Caco-2 (cell line): ENCODE data around the gene GIGYF1. TPM values are rescaled to one million over a fixed set of nuclear protein-coding genes. Genes with fewer than 3 reads are reported as not detected.

Source experiments
- BruUV-seq: library from RNA; stranded (reverse); fragments of 400-500 nt; replicated peaks from 2 replicates; lab custom pipeline; 2021; lab: Mats Ljungman, UMichigan
- CTCF ChIA-PET: fragments of 300-600 bp; sonication (Branson Sonifier 250); formaldehyde crosslinking; loops from one replicate; lab custom pipeline; 2022; ENCODE audit warnings: antibody characterized with exemption; lab: Charles Lee
- POLR2A ChIA-PET: fragments of 300-600 bp; sonication (Branson Sonifier 250); formaldehyde crosslinking; loops from one replicate; lab custom pipeline; 2022; ENCODE audit warnings: antibody characterized with exemption; lab: Charles Lee
- DNase-seq, 2 experiments: peaks; one replicate each; pipeline versions ENCODE4 v3.0.0 to v3.0.0-alpha.2; 2020 to 2022
- H3K27me3 ChIP-seq: replicated peaks from 2 replicates; pipeline ENCODE4 v1.6.0; 2011; ENCODE audit warnings: low read length; ENCODE audit not compliant: control insufficient read depth, insufficient read depth
- H3K36me3 ChIP-seq: 2 replicates; pipeline ENCODE4 v1.5.1; 2011; ENCODE audit warnings: low read length; ENCODE audit not compliant: control insufficient read depth, insufficient read depth
- H3K4me1 ChIP-seq: fragments of 250-450 bp; sonication (Bioruptor Pico); 2 replicates; pipeline ENCODE4 v1.5.1; 2020; ENCODE audit warnings: mild to moderate bottlenecking
- H3K4me3 ChIP-seq: 2 replicates; pipeline ENCODE4 v1.5.1; 2011; ENCODE audit warnings: low read depth, mild to moderate bottlenecking, control low read depth, low read length
- H3K9me3 ChIP-seq: fragments of 250-450 bp; sonication (Bioruptor Pico); 2 replicates; pipeline ENCODE4 v1.5.1; 2020; ENCODE audit warnings: mild to moderate bottlenecking, moderate library complexity
- H3K27ac Mint-ChIP-seq: one replicate; pipeline ENCODE4 v1.8.0; 2022; ENCODE audit warnings: mixed read lengths; ENCODE audit not compliant: unreplicated experiment
- H3K27me3 Mint-ChIP-seq: one replicate; pipeline ENCODE4 v1.8.0; 2022; ENCODE audit warnings: mixed read lengths; ENCODE audit not compliant: insufficient read depth, unreplicated experiment
- H3K36me3 Mint-ChIP-seq: one replicate; pipeline ENCODE4 v1.8.0; 2022; ENCODE audit warnings: mild to moderate bottlenecking, mixed read lengths; ENCODE audit not compliant: insufficient read depth, unreplicated experiment
- H3K4me1 Mint-ChIP-seq: one replicate; pipeline ENCODE4 v1.8.0; 2022; ENCODE audit warnings: low read depth, mixed read lengths; ENCODE audit not compliant: unreplicated experiment
- H3K4me3 Mint-ChIP-seq: one replicate; pipeline ENCODE4 v1.8.0; 2022; ENCODE audit warnings: mild to moderate bottlenecking, moderate library complexity, mixed read lengths; ENCODE audit not compliant: unreplicated experiment
- H3K9me3 Mint-ChIP-seq: one replicate; pipeline ENCODE4 v1.8.0; 2022; ENCODE audit warnings: mixed read lengths; ENCODE audit not compliant: unreplicated experiment
- intact Hi-C: fragments of 100-400 bp; cut with micrococcal nuclease; formaldehyde crosslinking; loops from one replicate; pipeline ENCODE4 v1.10.0; 2022; ENCODE audit not compliant: unreplicated experiment
- total RNA-seq: library from RNA; stranded (reverse); gene quantifications from 2 replicates; pipeline ENCODE4 v1.2.3, GENCODE V29; 2022
- TF ChIP-seq, protein P1 (sequence below), 2 experiments: fragments of 200-600 bp in 1 of 2; IDR thresholded peaks; 1 replicate in 1 of 2; 2 replicates in 1 of 2; pipeline versions ENCODE4 v1.5.1 to v1.8.0; 2011 to 2022; ENCODE audit warnings: antibody characterized with exemption in 1 of 2, control low read depth in 1 of 2, inconsistent platforms in 1 of 2, low read depth in 1 of 2, low read length in 1 of 2, mild to moderate bottlenecking in 1 of 2, moderate library complexity in 1 of 2; ENCODE audit not compliant: insufficient read depth in 1 of 2, severe bottlenecking in 1 of 2, unreplicated experiment in 1 of 2

Gene GIGYF1
- total RNA-seq, 1 experiment from 2014 or later: 53.1 TPM

DNA sequence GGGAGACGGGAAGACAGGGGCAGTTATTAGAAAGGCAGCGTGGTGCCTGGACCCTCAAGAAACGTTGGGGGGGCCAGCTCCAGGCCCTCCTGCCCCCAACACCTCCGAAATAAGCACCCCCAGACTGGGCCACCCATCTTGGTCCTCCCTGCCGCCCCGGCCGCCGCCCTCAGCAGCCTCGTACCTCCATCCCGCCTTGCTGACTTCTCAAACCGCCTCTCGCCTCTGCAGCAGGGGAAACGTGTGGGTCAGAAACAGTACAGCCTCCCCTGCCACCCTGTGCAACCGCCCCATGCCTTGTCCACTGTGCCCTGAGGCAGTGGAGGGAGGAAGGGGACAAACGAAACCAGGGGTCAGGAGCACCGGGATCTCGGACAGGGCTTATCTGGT is 7.2 kb downstream of the GIGYF1 start:
- DNase-seq: no peak
- no peaks in the 10 kb centered on the region for H3K9me3 ChIP-seq
- Mint-ChIP-seq H3K4me1 (peaks cover 3% of the 10 kb centered on the region), H3K27me3 (no peaks in the 10 kb centered on the region), H3K36me3 (peaks cover 67% of the 10 kb centered on the region), H3K4me3 (no peak overlapping the region), H3K27ac (no peak overlapping the region), H3K9me3 (no peaks in the 10 kb centered on the region)
- TF ChIP-seq, protein P1, sequence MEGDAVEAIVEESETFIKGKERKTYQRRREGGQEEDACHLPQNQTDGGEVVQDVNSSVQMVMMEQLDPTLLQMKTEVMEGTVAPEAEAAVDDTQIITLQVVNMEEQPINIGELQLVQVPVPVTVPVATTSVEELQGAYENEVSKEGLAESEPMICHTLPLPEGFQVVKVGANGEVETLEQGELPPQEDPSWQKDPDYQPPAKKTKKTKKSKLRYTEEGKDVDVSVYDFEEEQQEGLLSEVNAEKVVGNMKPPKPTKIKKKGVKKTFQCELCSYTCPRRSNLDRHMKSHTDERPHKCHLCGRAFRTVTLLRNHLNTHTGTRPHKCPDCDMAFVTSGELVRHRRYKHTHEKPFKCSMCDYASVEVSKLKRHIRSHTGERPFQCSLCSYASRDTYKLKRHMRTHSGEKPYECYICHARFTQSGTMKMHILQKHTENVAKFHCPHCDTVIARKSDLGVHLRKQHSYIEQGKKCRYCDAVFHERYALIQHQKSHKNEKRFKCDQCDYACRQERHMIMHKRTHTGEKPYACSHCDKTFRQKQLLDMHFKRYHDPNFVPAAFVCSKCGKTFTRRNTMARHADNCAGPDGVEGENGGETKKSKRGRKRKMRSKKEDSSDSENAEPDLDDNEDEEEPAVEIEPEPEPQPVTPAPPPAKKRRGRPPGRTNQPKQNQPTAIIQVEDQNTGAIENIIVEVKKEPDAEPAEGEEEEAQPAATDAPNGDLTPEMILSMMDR (IDR thresholded peaks at IDR 0.05; ENCODE audit: insufficient read depth in 1 of 2, low read depth in 1 of 2, low read length in 1 of 2, severe bottlenecking in 1 of 2, unreplicated experiment in 1 of 2): no peak
- H3K36me3 ChIP-seq: peaks cover 5% of the 10 kb centered on the region
- ChIA-PET CTCF (no interaction called here), POLR2A (no interaction called here)
- no peak overlapping the region for H3K4me3 ChIP-seq
- H3K27me3 ChIP-seq: no peaks in the 10 kb centered on the region
- intact Hi-C loops: no loop called here
- peaks cover 1% of the 10 kb centered on the region for H3K4me1 ChIP-seq
- BruUV-seq: no TSS peak

DNA sequence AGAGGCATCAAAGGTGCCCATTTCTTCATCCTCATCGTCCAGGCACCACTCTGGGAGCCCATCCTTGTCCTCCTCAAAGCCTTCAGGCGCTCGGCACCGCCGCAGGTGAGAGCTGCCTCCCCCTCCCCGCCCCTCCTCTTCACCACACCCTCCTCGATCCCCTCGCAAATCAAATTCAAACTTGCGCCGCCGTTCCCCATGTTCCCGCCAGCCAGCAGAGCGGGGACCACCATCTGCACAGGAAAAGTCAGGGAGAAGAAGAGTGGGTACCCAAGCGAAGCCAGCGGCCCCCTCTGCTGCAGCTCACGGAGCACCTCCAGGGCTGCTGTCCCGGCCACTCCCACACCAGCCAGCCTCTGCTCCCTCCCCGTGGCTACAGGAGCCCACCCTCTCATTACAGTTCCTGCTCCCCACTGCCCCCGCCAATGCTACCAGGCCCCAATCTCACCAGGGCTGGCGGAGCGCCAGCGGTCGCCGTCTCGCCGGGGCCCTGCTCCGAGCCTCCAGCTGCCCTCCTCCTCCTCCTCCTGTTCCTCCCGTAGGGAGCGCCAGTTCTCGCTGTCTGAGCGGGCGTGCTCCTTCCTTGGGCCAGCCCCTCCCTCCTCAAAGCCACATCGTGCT is 7.7 kb downstream of the GIGYF1 start:
- DNase-seq: no peak
- ChIA-PET POLR2A (no interaction called here), CTCF (no interaction called here)
- Histone ChIP-seq H3K4me3 (no peak overlapping the region), H3K36me3 (peaks cover 5% of the 10 kb centered on the region), H3K4me1 (no peaks in the 10 kb centered on the region), H3K9me3 (no peaks in the 10 kb centered on the region), H3K27me3 (no peaks in the 10 kb centered on the region)
- Mint-ChIP-seq H3K9me3 (no peaks in the 10 kb centered on the region), H3K4me1 (no peaks in the 10 kb centered on the region), H3K4me3 (no peak overlapping the region), H3K36me3 (peaks cover 67% of the 10 kb centered on the region), H3K27ac (no peak overlapping the region), H3K27me3 (no peaks in the 10 kb centered on the region)
- TF ChIP-seq, protein P1 (IDR thresholded peaks at IDR 0.05; ENCODE audit: insufficient read depth in 1 of 2, low read depth in 1 of 2, low read length in 1 of 2, severe bottlenecking in 1 of 2, unreplicated experiment in 1 of 2): no peak
- no TSS peak for BruUV-seq
- intact Hi-C loops: no loop called here

DNA sequence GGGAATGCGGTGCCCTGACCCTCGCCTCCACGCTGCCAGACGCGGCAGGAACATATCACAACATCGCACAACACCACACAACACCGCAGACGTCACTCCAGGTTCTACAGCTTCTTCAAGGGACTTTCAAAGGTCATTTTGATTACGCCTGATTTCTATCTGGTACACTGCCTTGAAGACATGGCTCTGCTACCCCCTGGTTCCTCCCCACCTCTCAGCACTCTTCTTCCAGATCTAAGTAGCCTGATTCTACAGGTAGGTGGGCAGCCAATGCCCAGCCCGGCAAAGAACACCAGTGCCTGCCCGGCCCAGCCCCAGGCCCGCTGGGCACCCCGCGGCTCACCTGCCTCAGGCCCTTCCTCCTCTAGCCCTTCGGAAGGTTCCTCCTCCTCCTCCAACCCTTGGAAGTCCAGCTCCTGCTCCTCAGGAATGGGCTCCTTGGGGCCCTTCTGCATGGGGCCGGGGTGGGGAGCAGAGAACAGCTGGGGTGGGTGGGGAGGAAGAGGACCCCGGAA is 8.4 kb downstream of the GIGYF1 start:
- Histone ChIP-seq H3K4me1 (no peaks in the 10 kb centered on the region), H3K27me3 (no peaks in the 10 kb centered on the region), H3K9me3 (no peaks in the 10 kb centered on the region), H3K4me3 (no peak overlapping the region), H3K36me3 (peaks cover 5% of the 10 kb centered on the region)
- Mint-ChIP-seq H3K4me1 (no peaks in the 10 kb centered on the region), H3K9me3 (no peaks in the 10 kb centered on the region), H3K27me3 (no peaks in the 10 kb centered on the region), H3K27ac (no peak overlapping the region), H3K36me3 (peaks cover 70% of the 10 kb centered on the region), H3K4me3 (no peak overlapping the region)
- intact Hi-C loops: no loop called here
- ChIA-PET POLR2A (interaction anchor here (0.6 kb wide), 1 partner anchor 53 kb away, joined by 3 read pairs; no protein-coding TSS in a partner anchor), CTCF (no interaction called here)
- BruUV-seq: no TSS peak
- TF ChIP-seq, protein P1 (IDR thresholded peaks at IDR 0.05; ENCODE audit: insufficient read depth in 1 of 2, low read depth in 1 of 2, low read length in 1 of 2, severe bottlenecking in 1 of 2, unreplicated experiment in 1 of 2): no peak
- DNase-seq: no peak
